Measurements from ENCODE around the gene STMN1.

The STMN1 gene

DNA sequence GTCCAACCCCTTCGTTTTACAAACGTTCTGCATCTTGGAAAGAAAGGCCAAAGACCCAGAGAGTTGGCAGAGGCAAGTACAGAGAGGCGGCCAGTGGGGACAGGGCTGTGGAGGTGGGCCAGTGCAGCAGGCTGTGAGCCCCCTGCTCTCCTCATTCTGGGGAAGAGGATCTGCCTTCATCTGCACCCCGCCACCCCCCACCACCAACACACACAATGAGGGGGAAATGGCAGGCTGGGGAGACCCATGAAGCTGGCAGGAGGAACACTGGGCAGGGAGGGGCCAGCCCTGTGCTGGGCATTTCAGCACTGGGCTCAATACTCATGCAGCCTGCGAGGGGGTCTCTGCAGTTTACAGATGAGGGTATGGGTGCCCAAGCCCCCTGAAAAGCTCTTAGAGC is 14.6 kb downstream of the STMN1 start:
- H3K27me3 ChIP-seq (ENCODE audit: insufficient read depth, low read length, poor library complexity, severe bottlenecking): no peaks in the 10 kb centered on the region
- TF ChIP-seq, protein P1, sequence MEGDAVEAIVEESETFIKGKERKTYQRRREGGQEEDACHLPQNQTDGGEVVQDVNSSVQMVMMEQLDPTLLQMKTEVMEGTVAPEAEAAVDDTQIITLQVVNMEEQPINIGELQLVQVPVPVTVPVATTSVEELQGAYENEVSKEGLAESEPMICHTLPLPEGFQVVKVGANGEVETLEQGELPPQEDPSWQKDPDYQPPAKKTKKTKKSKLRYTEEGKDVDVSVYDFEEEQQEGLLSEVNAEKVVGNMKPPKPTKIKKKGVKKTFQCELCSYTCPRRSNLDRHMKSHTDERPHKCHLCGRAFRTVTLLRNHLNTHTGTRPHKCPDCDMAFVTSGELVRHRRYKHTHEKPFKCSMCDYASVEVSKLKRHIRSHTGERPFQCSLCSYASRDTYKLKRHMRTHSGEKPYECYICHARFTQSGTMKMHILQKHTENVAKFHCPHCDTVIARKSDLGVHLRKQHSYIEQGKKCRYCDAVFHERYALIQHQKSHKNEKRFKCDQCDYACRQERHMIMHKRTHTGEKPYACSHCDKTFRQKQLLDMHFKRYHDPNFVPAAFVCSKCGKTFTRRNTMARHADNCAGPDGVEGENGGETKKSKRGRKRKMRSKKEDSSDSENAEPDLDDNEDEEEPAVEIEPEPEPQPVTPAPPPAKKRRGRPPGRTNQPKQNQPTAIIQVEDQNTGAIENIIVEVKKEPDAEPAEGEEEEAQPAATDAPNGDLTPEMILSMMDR (conservative IDR thresholded peaks at IDR 0.05; ENCODE audit: low read length): no peak
- no peak for TF ChIP-seq EZH2phosphoT487 (IDR thresholded peaks at IDR 0.05; ENCODE audit: borderline replicate concordance)
- peaks cover 10% of the 10 kb centered on the region for H3F3A ChIP-seq (ENCODE audit: low read depth)
- H3K4me2 ChIP-seq (ENCODE audit: low read depth, low read length, poor library complexity, severe bottlenecking): no peak overlapping the region
- no peak overlapping the region for H3K4me3 ChIP-seq (ENCODE audit: low read length, poor library complexity, severe bottlenecking)
- H4K20me1 ChIP-seq (ENCODE audit: insufficient read depth, low read length, poor library complexity, severe bottlenecking): peaks cover 16% of the 10 kb centered on the region
- H3K9ac ChIP-seq (ENCODE audit: low read depth, low read length, poor library complexity, severe bottlenecking): no peak overlapping the region
- no peaks in the 10 kb centered on the region for H3K9me3 ChIP-seq (ENCODE audit: insufficient read depth, low read depth, low read length)
- no peaks in the 10 kb centered on the region for H3K9me2 ChIP-seq (replicated peaks; ENCODE audit: low read depth, low read length)
- no peaks in the 10 kb centered on the region for H3K4me1 ChIP-seq (ENCODE audit: insufficient read depth, low read length, poor library complexity, severe bottlenecking)
- peaks cover 14% of the 10 kb centered on the region for H3K79me2 ChIP-seq (ENCODE audit: insufficient read depth, low read length)
- no peak overlapping the region for H2AFZ ChIP-seq (ENCODE audit: low read length)
- H3K36me3 ChIP-seq (ENCODE audit: insufficient read depth, low read length): peaks cover 76% of the 10 kb centered on the region; the same call in 1 of the 2 replicates

GRCh38 chr1:25890239-25891034 is 15.8 kb downstream of the STMN1 start:
- no peak overlapping the region for H2AFZ ChIP-seq (ENCODE audit: low read length)
- no peaks in the 10 kb centered on the region for H3K9me3 ChIP-seq (ENCODE audit: insufficient read depth, low read depth, low read length)
- TF ChIP-seq EZH2phosphoT487 (IDR thresholded peaks at IDR 0.05; ENCODE audit: borderline replicate concordance): no peak
- TF ChIP-seq, protein P1 (conservative IDR thresholded peaks at IDR 0.05; ENCODE audit: low read length): no peak
- H4K20me1 ChIP-seq (ENCODE audit: insufficient read depth, low read length, poor library complexity, severe bottlenecking): peaks cover 8% of the 10 kb centered on the region
- peaks cover 75% of the 10 kb centered on the region; the same call in 1 of the 2 replicates for H3K36me3 ChIP-seq (ENCODE audit: insufficient read depth, low read length)
- no peak overlapping the region for H3K9ac ChIP-seq (ENCODE audit: low read depth, low read length, poor library complexity, severe bottlenecking)
- no peaks in the 10 kb centered on the region for H3K4me1 ChIP-seq (ENCODE audit: insufficient read depth, low read length, poor library complexity, severe bottlenecking)
- no peak overlapping the region for H3K4me3 ChIP-seq (ENCODE audit: low read length, poor library complexity, severe bottlenecking)
- no peaks in the 10 kb centered on the region for H3K27me3 ChIP-seq (ENCODE audit: insufficient read depth, low read length, poor library complexity, severe bottlenecking)
- no peak overlapping the region for H3K4me2 ChIP-seq (ENCODE audit: low read depth, low read length, poor library complexity, severe bottlenecking)
- peaks cover 14% of the 10 kb centered on the region for H3K79me2 ChIP-seq (ENCODE audit: insufficient read depth, low read length)
- no peaks in the 10 kb centered on the region for H3K9me2 ChIP-seq (replicated peaks; ENCODE audit: low read depth, low read length)
- no peaks in the 10 kb centered on the region for H3F3A ChIP-seq (ENCODE audit: low read depth)

- no peak for TF ChIP-seq EZH2phosphoT487 (IDR thresholded peaks at IDR 0.05; ENCODE audit: borderline replicate concordance)
- TF ChIP-seq, protein P1 (conservative IDR thresholded peaks at IDR 0.05; ENCODE audit: low read length): no peak
- H3K4me1 ChIP-seq (ENCODE audit: insufficient read depth, low read length, poor library complexity, severe bottlenecking): no peaks in the 10 kb centered on the region
Measured at GRCh38 chr1:25889470-25889869, 16.7 kb downstream of the STMN1 start.

More at GRCh38 chr1:25889470-25889869, 16.7 kb downstream of the STMN1 start:
- Histone ChIP-seq H3K79me2 (ENCODE audit: insufficient read depth, low read length) (peaks cover 7% of the 10 kb centered on the region; the same call in 1 of the 2 replicates), H3K9me3 (ENCODE audit: insufficient read depth, low read depth, low read length) (no peaks in the 10 kb centered on the region), H2AFZ (ENCODE audit: low read length) (no peak overlapping the region), H3K9ac (ENCODE audit: low read depth, low read length, poor library complexity, severe bottlenecking) (no peak overlapping the region), H3K27me3 (ENCODE audit: insufficient read depth, low read length, poor library complexity, severe bottlenecking) (no peaks in the 10 kb centered on the region), H3K9me2 (replicated peaks; ENCODE audit: low read depth, low read length) (no peaks in the 10 kb centered on the region), H3K4me2 (ENCODE audit: low read depth, low read length, poor library complexity, severe bottlenecking) (no peak overlapping the region), H4K20me1 (ENCODE audit: insufficient read depth, low read length, poor library complexity, severe bottlenecking) (peaks cover under 1% of the 10 kb centered on the region), H3K4me3 (ENCODE audit: low read length, poor library complexity, severe bottlenecking) (no peak overlapping the region), H3F3A (ENCODE audit: low read depth) (no peaks in the 10 kb centered on the region), H3K36me3 (ENCODE audit: insufficient read depth, low read length) (peaks cover 79% of the 10 kb centered on the region; the same call in 1 of the 2 replicates)

All from Loucy (cell line).